Mucosa of gallbladder (tissue), 1 donor: ENCODE measurements around the gene CERS6. TPM values are rescaled to one million over a fixed set of nuclear protein-coding genes. Genes with fewer than 3 reads are reported as not detected.

Experiments used
- DNase-seq: peaks from one replicate; pipeline ENCODE4 v3.0.0-alpha.2; 2020; ENCODE audit warnings: low spot score
- total RNA-seq: library from RNA; stranded (reverse); gene quantifications from one replicate; pipeline ENCODE4 v1.2.1, GENCODE V29; 2021
- donor health status: DM: no; HTN: no; CAD: no.

Gene CERS6
- total RNA-seq, 1 donor from 2014 or later: 22.4 TPM

DNA sequence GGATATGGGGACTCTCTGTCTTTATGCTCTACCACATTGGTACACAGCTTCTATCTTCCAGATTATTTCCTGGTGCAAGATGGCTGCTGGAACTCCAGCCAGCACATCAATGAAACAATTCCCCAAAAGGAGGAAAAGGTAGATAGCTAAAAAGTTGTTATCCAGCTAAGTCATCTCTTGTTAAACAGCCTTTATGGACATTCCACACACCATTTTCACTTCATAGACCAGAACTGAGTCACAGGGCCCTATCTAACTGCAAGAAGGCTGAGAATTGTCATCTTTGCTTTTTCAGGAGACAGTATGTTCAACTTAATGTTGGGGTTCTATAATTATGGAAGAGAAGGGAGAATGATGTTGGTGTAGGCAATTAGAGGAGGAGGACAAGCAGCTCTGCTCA is 213.1 kb downstream of the CERS6 start:
- no peak for DNase-seq

DNA sequence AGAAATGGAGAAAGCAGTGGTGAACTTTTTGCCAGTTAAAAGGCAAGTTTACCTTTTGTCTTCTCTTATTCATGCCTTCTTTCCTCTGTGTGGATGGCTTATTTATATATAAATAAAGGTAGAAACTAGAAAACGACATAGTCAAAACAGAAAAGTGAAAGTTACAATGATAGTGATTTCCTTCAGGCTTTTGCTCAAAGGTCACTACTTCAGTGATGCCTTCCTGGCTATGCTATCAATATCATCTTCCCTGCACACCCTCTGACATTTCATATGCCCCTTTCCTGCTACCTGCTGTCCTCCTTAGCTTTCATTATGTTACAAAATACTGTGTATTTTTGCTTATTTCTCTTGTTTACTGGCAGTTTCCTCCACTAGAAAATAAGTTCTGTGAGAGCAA is 214.4 kb downstream of the CERS6 start:
- no peak for DNase-seq

DNA sequence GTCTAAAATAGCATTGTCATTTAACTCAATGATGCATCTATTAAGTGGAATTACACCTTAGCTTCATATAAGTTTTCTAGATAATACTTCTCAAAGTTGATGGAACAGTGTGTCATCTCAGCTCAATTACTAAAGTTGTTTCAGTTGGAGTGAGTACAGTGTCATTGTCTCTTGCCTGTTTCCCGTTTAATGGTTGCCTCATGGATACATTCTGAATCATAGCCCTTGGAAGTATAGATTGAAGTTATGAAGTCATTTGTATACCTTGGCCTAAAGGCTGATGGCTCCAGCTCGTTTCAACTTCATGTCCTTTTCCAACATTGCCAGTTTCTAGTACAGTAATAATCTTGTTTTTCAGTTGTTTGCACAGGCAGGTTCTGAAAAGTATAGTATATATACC is 215.9 kb downstream of the CERS6 start:
- DNase-seq: no peak

DNA sequence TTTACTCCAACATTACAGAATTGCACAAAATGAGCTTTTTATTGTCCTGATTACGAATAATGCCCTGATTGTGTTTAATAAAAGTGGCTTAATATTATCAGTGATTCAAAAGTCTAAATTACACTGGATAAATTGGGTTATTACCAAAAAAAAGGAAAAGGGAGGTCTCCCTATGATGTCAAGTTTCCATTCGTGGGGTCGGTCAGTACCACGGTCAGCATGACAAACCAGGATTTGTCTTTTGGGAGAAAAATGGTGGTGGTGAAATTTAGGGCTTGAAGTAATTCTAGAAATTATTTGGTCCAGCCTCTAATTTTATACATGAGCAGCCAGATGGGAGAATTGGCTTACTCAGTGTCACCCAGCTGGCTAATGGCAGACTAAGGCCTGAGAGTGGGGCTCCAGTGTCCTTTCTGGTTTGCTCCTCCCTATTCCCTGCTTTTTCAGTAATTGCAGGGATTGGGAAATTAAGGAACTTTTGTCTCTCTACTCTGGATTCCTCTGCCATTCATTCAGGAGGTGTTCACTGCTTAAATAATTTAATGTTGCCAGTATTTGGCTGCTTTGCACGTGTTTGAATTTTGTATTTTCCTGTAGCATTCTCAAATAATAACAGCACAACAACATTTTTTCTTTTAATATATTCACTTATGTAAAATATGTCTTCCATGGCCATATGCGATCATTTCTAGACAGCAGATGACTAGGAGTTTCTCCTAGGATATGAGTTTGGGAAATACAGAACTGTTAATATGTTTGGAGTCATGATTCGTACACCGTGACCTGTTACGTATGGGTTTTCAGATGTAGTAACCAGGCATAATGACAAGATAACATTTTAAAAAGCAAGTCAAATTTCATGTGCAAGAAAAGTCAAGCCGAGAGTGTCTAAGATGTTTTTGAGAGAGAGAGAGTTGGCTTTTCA is 217.5 kb downstream of the CERS6 start:
- no peak for DNase-seq

DNA sequence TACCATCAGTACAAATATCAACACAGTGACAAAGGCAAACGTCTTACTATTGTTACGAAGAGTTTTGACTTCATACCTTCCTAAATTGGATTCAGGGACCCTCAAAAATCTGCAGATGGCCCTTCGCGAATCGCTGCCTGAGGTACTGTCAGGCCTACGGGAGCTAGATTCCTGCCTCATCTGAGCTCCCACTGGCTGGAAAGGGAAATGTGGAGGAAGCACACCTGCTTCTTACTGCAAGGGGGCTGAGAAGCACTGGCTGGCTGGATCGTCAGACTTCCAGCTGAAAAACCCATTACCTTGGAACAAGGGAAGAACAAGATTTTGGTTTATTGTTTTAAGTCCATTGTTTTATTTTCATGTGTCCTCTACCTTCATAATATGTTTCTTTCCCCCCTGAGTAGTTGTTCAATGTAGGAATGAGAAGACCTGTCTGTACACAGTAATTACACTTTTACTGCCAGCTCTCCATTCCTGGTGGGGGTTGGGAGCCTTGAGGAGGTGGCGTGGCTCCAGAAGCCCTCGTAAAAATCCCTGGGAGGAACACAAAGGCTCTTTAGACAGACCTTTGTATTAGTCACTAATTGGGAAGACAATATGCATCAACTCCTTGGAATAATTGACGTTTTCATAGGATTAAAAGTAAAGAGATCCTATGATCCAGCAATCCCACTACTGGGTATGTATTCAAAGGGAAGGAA is 222.2 kb downstream of the CERS6 start:
- no peak for DNase-seq

DNA sequence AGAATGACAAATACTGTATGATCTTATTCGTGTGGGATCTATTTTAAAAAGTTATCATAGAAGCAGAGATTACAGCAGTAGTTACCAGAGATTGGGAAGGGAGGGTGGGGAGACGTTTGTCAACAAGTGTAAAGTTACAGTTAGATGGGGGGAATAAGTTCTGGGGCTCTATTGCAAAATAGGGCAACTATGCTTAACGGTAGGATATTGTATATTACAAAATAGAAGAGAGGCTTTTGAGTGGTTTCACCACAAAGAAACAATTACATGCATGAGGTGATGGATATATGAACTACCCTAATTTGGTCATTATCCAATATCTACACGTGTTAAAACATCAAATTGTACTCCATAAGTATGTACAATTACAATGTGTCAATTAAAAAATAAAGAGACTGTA is 223.0 kb downstream of the CERS6 start:
- DNase-seq: no peak

DNA sequence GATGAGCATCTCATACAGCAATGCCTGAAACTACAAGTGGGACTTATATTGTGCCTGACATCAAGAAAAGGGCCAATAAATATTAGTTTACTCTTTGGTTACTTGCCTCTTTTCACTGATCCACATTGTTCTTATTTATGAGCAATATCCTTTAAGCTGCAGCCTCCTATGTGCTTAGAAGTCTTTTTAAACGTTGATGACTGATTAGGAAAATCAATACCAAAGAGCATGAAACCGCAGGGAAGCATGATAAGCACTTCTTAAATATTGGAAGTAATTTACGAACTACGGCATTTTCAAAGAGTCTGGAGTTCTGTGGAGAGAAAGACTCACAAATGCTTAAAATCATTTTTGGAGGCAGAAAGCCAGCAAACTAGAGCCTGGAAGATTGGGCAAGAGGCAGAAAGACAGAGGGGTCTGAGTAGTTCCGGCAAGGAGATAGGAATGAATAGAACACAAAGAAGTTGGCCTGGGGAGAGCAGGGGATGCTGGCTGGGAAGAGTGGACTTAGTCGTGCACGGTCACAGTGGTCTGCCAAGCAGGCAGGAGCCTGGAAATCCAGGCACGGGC is 223.8 kb downstream of the CERS6 start:
- no peak for DNase-seq

DNA sequence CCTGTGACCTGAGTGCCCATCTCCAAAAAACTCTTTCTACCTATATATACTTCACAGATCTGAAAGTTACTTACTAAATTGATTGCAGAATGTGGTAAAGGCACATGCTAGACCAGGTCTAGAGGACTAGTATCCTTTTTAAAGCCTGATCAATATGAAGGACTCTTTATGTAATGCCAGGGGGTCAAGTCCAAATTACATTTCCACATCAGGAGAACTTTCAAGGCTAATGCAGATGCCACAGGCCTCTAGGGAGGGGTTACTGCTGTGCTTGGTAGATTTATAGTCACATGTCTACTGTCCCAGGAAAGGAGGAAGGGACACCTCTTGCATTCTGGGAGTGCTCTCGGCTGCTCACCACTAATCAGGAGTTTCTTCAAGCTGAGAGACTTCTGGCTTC is 227.9 kb downstream of the CERS6 start:
- DNase-seq: no peak

DNA sequence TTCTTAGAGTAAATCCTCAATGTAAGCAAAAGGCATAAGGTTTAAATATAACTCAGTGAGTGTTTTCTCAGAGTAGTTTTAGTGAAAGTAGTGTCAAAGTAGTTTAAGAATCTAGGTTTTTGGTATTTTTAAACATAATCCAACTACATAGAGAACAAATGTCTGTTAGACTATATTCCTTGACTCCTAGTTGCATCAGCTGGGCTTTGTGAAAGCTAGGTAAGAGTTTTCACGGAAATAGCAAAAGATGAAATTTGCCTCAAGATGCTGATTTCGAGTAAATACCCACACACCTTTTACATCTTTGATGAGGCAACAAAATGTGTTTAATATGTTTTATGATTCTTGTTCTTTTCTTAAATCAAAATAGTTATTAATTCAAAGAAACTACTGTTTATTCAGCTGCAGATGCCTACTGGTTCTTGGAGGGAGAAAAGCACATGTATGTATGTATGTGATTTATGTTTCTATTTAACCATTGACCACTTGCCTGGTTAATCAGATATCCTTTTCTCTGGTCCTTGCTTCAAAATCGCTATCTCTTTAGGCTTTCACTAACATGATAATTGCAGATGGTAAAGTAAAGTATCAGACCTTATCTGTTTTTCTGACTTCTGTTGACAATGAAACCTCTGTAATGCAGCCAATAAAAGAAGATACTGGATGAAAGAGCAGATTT is 229.0 kb downstream of the CERS6 start:
- DNase-seq: no peak

DNA sequence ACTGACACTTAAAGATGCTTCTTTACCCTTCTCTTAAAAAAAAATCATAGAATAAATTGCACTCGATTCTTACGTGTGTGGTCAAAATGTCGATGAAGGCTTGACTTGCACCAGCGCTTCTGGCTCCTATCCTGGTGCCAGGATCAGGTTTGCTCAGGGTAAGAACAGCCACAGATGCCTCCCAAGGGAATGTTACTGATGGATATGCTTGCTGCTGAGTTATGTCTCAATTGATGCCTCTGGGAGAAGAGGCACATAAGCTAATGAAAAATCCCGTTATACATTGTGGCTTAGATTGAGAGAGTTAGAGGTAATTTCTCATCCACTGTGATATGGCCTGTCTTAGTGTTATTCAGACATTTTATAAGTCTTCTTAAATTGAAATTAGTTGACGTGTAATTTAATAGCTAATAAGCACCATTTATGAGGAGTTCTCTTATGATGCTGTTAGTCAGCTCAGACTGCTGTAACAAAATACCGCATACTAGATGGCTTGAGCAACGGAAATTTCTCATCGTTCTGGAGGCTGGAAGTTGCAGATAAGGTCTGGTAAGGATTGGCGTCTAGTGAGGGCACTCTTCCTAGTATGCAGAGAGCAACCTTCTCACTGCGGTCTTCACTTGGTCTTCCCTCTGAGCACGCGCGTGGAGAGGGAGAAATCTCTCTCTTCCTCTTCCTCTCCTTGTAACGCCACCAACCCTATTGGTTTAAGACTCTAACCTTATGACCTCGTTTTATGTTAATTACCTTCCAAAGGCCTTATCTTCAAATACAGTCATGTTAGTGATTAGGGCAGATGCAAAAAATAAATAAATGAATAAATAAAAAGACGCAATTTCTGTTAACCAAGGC is 229.8 kb downstream of the CERS6 start:
- DNase-seq: no peak

DNA sequence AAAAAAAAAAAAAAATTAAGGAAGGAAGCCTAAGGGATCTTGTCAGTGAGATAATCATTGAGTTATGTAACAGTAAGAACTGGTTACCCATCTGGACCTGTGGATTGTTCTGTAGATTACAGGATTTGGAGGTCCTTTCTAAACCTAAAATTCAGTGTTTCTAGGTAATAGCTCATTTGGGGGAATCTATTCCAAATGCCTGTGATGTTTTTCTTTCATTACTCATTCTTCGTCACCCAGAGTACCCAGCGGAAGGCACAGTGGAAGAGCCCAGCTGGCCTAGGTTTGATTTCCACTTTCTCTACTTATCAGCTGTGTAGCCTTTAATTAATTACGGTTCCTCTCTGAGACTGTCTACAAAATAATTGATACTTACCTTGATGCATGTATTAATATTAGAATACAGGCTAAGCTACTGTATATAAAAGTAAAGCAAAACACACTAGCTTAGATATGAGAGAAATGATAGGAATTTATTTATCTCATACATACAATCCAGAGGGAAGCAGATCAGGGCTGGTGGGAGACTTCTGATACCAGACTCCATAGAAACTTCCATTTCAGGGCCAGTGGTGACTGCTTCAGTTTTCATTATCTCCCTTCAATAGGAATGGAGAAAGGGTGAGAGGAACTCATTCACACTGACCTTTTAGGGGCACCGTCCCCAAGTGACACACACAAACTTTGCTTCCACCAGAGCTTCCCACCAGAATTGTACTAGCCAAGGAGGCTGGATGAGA is 230.6 kb downstream of the CERS6 start:
- no peak for DNase-seq

DNA sequence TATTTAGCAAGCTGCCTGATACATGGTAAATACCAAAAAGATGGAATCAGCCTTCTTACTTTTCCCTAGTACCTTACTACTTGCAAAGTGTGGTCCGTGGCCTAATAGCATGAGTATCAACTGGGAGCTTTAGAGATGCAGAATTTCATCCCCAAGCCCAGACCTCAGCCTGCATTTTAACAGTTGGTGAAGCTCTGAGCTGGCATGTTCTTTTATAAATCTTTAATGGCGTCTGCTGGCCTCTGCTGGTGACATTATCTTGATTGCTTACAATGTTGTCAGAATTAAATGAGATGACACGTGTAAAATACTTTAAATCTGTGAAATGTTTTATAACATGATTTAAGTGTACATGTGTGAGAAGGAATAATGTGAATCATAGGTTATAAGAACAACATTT is 231.2 kb downstream of the CERS6 start:
- peak; percentile 14 for DNase-seq

DNA sequence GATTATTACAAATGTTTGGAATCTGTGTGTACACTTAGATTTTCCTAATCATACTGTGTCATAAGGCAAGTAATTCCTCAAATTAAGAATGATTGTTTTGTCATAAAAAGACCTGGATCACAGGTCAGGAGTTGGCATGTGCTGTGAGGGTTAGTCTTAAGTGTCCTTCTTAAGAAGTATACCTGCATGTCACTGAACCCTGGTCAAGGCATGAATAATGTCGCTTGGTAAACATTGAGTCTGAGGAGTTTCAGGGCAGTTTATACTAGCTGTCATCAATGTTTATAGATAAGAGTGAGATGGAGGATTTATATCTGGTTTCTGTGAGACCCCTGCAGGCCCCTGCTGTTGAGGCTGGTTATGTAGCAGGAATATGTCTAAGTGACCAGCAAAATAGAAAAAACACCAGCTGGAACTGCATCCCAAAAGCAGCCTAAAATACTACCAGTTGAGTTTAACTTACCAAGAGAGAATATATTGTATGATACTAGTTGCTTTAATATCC is 234.4 kb downstream of the CERS6 start:
- DNase-seq: no peak

DNA sequence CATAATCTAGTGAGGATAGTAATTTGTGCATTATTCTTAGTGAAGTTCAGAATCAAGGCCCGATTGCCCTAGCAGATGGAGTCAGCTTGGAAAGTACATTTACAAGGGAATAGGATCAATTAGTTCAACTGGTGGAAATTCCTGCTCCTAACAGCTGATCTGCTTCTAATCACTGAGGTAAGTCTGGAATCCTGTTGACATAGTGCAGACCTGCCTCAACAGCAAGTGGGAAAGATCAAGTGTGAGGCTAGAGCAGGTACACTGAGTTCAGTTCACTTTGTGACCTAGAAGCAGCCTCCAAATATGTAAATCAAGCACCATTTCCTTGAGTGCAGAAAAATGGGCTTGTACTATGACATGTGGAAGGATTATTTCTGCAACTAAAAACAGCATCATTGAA is 235.1 kb downstream of the CERS6 start:
- DNase-seq: no peak

DNA sequence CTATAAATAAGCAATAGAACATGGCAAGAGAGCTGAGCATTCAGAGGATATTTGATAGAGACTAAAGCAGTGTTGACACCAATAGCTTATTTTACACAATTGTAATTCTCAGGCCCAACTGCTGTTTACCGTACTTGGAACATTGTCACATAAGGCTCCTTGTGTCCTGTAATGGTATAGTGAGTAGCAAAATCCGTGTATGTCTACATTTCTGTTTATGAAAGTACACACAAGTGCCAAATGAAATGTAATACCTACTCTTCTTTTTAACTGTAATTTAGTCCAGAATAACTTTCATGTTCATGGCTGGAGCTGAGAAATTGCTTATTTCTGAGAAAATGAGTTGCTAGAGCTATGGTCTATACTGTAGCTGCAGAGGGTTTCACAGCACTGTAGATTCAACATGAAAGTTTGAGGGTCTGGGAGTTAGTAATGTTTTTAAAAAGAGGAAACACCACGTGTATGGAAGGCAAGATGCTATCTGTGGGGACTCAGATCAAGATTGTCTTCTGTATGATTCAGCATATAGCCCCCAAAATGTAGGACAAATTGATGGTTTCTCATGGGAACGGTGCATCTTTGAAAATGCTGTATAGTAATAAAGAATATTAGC is 236.2 kb downstream of the CERS6 start:
- no peak for DNase-seq

DNA sequence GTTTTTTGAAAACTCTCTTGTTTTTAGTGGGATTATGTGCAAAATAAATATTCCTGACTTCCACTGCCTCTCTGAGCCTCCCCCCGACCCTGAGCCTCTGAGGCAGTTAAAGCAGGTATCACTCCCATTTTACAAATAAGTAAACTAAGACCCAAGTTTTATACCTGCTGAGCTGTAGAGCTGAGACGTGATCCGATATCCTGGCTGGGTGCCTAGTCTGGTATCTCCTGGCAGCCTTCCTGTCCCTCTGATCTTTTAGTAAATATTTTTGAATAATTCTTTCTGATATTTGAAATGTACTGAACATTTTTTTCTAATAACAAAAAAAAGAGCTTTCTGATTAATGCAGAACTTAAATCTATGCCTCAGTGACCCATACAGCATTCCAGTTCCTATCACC is 238.1 kb downstream of the CERS6 start:
- no peak for DNase-seq

DNA sequence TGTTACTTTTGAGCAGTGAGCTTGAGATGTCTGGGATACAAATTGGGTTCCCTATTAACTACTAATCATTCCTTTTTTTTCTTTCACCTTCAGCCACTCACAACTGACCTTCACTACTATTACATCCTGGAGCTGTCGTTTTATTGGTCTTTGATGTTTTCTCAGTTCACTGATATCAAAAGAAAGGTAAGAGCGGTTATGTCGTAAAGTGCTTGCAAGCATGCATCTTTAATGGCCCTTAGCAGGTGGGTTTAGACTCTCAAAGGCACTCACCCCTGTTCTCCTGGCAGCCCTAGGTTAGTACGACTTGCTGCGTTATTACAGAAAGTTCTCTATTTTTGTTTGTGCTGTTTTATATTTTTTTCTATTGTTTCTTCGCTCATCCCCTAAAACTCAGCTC is 238.8 kb downstream of the CERS6 start:
- DNase-seq: no peak

DNA sequence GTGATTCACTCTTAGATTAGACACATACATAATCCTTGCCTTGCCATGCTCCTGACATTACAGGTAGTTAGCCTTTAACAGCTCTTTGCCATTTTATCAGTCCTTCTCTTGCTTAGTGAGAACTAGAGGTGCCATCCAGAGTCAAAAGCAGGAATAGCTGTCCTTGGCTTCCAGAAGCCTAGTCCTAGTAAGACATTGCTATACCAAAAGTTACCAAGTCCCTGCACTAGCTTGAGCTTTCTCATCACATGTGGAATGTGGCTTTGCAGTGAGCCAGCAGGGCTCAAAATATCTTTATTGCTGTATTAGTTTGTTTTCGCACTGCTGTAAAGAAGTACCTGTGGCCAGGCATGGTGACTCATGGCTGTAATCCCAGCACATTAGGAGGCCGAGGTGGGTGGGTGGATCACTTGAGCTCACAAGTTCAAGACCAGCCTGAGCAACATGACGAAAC is 241.6 kb downstream of the CERS6 start:
- no peak for DNase-seq

DNA sequence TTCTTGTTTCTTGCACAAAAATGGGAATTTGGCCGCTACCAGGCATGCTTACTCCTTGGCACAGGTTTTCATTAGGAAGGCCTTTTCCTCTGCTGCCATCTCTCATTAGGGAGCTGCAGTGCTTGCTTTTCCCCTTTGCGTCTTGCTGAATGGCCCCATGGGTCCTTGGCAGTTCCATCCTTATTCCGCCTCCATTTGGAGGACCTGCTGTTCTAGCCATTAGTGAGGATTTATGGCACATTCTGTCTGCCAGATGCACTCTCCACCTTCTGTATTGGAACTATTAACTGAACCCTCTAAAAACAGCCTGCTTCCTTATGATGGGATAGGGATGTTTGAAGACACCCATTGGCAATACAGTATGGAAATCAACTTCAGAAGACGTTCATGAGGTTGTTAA is 242.9 kb downstream of the CERS6 start:
- DNase-seq: no peak

DNA sequence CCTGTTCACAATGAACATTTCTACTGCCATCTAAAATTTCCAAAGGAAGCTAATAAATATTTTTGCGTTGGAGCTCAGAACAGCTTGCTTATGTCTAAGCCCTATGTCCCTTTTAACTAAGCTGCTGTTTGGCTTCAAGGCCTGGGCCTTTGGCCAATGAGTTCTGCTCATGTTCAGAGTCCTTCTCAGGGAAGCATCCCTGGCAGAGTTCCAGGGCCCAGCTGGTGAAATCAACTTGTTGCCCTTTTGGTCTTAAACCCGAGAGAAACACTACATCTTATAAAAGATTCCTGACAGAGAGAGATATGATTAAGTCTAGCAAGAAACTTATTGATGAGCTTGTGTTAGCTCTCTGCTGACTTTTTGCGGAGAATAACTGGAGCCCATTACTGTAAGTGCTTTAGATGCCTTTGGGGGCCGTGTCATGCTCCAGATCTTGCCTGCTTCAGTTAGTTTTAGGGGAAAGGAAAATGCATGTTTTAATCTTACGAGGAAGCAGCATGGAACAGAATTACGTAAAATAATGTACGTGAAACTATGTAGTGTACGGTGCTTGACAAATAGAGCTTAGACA is 243.9 kb downstream of the CERS6 start:
- DNase-seq: peak; percentile 82
